ENCODE data around the gene ARR3. TPM values are rescaled to one million over a fixed set of nuclear protein-coding genes. Genes with fewer than 3 reads are reported as not detected.

Gene ARR3
- total and polyA plus RNA-seq, 12 donors, result not detected

DNA sequence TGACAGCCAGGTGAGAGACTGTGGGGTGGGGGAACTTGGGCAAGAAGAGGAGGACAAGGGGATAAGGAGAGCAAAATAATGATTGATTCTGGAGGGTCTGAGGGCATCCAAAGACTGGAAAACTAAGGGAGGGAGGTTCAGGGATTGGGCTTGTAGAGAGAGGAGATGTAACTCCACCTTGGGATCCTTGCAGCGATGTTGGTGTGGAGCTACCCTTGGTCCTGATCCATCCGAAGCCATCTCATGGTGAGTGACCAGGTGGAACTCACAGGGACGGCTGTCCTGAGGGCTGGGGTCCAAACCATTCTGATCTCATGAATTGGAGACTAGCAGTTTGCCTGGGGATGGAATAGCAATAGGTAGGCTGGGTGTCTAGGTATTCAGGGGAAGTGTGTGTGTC is 12.4 kb downstream of the ARR3 start:
- no peak overlapping the region for H3K27ac ChIP-seq
- intact Hi-C loops (cut with DNase I), result no loop called here
- ATAC-seq, result no peak
- WGBS, 2 donors, result 93% methylated on average over 3 of the region's 3 CpGs
- H3K27me3 ChIP-seq, result peaks cover 0 to 12% (median 0%) of the 10 kb centered on the region in 7 donors
- no peaks in the 10 kb centered on the region for H3K4me1 ChIP-seq
- H3K36me3 ChIP-seq, result peaks cover 0 to 11% (median 0%) of the 10 kb centered on the region in 9 donors
- TF ChIP-seq, protein P1, sequence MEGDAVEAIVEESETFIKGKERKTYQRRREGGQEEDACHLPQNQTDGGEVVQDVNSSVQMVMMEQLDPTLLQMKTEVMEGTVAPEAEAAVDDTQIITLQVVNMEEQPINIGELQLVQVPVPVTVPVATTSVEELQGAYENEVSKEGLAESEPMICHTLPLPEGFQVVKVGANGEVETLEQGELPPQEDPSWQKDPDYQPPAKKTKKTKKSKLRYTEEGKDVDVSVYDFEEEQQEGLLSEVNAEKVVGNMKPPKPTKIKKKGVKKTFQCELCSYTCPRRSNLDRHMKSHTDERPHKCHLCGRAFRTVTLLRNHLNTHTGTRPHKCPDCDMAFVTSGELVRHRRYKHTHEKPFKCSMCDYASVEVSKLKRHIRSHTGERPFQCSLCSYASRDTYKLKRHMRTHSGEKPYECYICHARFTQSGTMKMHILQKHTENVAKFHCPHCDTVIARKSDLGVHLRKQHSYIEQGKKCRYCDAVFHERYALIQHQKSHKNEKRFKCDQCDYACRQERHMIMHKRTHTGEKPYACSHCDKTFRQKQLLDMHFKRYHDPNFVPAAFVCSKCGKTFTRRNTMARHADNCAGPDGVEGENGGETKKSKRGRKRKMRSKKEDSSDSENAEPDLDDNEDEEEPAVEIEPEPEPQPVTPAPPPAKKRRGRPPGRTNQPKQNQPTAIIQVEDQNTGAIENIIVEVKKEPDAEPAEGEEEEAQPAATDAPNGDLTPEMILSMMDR (IDR thresholded peaks at IDR 0.05), result no peak
- no peak for DNase-seq
- no peaks in the 10 kb centered on the region for H3K9me3 ChIP-seq
- no peak overlapping the region for H3K4me3 ChIP-seq

DNA sequence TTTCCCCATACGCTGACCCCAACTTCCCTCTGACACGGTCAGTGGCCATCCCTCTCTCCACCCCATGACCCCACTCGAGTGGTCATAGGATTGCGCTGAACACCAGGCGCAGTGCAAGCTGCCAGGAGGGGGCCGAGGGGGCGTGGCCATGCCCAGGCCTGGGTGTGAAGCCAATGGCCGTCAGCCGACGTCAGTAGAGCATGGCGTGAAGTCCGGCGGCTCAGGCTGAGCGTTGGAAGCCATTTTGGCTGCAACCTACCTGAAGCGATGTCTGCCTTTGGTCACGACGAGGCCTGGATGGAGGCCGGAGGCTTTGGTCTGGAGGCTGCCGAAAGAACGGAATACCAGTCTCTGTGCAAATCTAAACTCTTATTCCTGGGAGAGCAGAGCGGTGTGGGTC is 13.8 kb downstream of the ARR3 start, which contains the start of gene RAB41:
Gene RAB41 (plus strand): TSS at position 222 of the 400 bp plus-strand sequence. CDS start 46 bp downstream, at position 268.
- intact Hi-C loops (cut with DNase I), result no loop called here
- no peak for DNase-seq

GRCh38 chrX:70289168-70289792 is 21.1 kb downstream of the ARR3 start:
- 23% methylated on average over 11 of the region's 11 CpGs for WGBS, 2 donors
- Histone ChIP-seq H3K4me1 (peaks cover 0 to 10% (median 7%) of the 10 kb centered on the region in 9 donors), H3K9me3 (no peaks in the 10 kb centered on the region), H3K27ac (peak overlapping the region in 8 of 10 donors; percentile 63 to 85 (median 70)), H3K27me3 (peaks cover 0 to 30% (median 0%) of the 10 kb centered on the region in 7 donors), H3K36me3 (peaks cover 0 to 36% (median 0%) of the 10 kb centered on the region in 9 donors), H3K4me3 (peak overlapping the region; percentile 28 to 68 (median 59))
- no peak for DNase-seq
- TF ChIP-seq, protein P1 (IDR thresholded peaks at IDR 0.05), result no peak
- peak in 1 of 8 donors; percentile 12 for ATAC-seq
- intact Hi-C loops (cut with DNase I), result no loop called here

More for the DNA sequence above, 13.8 kb downstream of the ARR3 start, which contains the start of gene RAB41:
- Histone ChIP-seq H3K4me1 (no peaks in the 10 kb centered on the region), H3K9me3 (no peaks in the 10 kb centered on the region), H3K36me3 (peaks cover 0 to 25% (median 0%) of the 10 kb centered on the region in 9 donors), H3K27ac (no peak within 1 kb of the TSS), H3K4me3 (no peak within 1 kb of the TSS), H3K27me3 (peaks cover 0 to 16% (median 0%) of the 10 kb centered on the region in 7 donors)
- TF ChIP-seq, protein P1 (IDR thresholded peaks at IDR 0.05), result no peak
- 91 to 97% methylated on average over 21 of the region's 21 CpGs for WGBS, 2 donors
- no peak for ATAC-seq

- peak within 1 kb of the TSS; percentile 28 to 68 (median 59) for H3K4me3 ChIP-seq
- peaks cover 0 to 30% (median 0%) of the 10 kb centered on the region in 9 donors for H3K36me3 ChIP-seq
- TF ChIP-seq, protein P1 (IDR thresholded peaks at IDR 0.05), result no peak
- peak; percentile 99 to 100 (median 100) for ATAC-seq
- DNase-seq, result peak; percentile 79 to 82
- WGBS, 2 donors, result 0 to 1% methylated on average over 47 to 62 of the region's 62 CpGs
- intact Hi-C loops (cut with DNase I), result no loop called here
- no peaks in the 10 kb centered on the region for H3K9me3 ChIP-seq
- peak within 1 kb of the TSS in 8 of 10 donors; percentile 63 to 85 (median 70) for H3K27ac ChIP-seq
- peaks cover 0 to 10% (median 7%) of the 10 kb centered on the region in 9 donors for H3K4me1 ChIP-seq
- peaks cover 0 to 30% (median 0%) of the 10 kb centered on the region in 7 donors for H3K27me3 ChIP-seq
These were observed 21.9 kb downstream of the ARR3 start, which contains the start of the genes KIF4A and PDZD11 for GRCh38 chrX:70289793-70290770. TSS of gene KIF4A (plus strand) at chrX:70290104. CDS start at chrX:70290459, 355 bp downstream. TSS of gene PDZD11 (minus strand) at chrX:70289927. CDS start at chrX:70289341, 586 bp downstream.
